ENCODE data around the gene CD300E.

- TF ChIP-seq CTCF (IDR thresholded peaks at IDR 0.05) (no peak), POLR2AphosphoS5 (IDR thresholded peaks at IDR 0.05) (no peak), EP300 (IDR thresholded peaks at IDR 0.05) (no peak)
Measured at GRCh38 chr17:74604200-74604599, 19.3 kb downstream of the CD300E start.

Measured in upper lobe of left lung (tissue), 4 donors.